Measurements from ENCODE around the gene TFR2.

The TFR2 gene

DNA sequence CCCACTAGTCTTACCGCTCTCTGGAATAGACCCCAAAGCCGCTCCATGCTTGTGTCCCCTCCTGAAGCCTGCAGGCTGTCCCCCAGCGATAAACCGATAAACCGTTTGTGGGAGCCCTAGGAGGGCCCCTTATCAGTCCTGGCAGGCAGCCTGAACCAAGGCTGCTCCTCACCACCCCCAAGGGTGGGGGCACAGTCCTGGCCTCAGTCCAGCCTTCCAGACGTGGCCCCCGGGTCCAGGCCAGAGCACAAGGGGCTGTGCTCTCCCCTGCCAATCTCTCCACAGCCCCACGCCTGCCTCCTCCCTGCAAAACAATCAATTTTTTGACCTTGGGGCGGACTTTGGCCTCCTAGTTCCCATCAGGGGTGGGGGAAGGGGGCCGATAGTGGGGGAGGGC, at the start of gene TFR2:
Gene TFR2, minus strand, starts transcription at position 90 of the 397 bp plus-strand sequence. Its CDS starts 43 bp downstream, at position 47.
- DNase-seq (ENCODE audit: low read depth in 2 of 2, low spot score in 1 of 2) = no peak

DNA sequence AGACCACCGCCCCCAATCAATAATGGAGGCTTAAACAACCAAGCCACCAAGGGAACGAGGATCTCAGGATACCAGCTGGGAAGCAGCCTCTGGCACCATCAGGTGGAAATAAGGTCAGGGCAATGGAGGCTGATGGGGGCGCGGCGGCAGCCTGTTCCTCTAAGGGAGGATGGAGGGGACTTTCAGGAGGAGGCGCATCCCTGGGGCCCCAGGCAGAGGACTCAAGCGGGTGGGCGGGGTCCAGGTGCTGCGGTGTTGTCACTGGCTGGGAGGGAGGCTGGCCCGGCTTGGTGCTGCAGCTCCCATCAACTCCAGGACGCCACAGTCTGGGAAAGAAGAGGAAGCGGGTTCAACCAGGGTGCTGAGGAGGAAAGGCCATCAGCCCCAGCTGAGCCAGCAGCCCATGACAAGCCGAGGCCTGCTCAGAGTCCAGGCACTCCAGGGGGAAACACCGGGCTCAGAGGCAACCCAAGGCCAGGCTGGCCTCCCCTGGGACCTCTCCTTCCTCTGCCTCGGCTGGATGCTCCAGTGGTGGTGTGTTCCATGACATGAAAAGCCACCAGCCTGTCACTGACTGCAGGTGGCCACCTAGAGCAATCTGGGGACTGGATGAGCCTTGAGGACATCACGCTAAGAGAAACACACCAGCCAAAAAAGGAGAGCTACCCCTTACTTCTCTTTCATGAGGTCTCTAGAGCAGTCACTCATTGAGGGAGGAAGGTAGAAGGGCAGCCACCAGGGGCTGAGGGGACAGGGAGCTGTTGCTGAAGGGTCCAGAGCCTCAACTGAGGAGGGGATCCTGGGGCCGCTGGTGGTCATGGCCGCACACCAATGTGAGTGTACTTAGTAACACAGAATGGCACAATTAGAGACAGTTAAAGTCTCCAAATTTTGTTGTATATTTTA, 48.1 kb upstream of the TFR2 start:
- DNase-seq (ENCODE audit: low read depth in 2 of 2, low spot score in 1 of 2) = no peak

DNA sequence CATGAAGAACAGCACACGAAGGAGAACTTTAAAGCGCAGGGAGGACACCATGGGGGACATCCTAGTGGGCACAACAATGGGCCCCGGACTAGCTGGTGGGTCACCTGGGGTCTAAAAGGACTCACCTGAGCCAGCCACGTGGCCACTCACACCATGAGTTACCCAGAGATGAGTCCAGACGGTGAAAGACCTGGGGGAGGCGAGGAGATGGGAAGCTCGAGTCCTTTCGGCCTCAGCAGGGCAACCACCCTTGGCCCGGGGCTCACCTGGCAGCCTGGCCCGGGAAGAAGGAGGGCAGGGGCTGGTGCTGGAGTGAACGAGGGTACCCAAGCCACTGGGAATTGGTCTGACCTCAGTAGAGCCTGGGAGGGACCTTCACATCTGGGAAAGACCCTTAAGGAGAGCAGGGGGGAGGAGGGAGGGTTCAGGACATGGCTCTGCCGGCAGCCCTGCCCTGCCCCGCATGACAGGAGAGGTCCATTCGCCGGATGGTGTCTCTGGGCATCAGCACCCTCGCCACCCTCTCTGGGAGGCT, 47.0 kb upstream of the TFR2 start:
- no peak for DNase-seq (ENCODE audit: low read depth in 2 of 2, low spot score in 1 of 2)

DNA sequence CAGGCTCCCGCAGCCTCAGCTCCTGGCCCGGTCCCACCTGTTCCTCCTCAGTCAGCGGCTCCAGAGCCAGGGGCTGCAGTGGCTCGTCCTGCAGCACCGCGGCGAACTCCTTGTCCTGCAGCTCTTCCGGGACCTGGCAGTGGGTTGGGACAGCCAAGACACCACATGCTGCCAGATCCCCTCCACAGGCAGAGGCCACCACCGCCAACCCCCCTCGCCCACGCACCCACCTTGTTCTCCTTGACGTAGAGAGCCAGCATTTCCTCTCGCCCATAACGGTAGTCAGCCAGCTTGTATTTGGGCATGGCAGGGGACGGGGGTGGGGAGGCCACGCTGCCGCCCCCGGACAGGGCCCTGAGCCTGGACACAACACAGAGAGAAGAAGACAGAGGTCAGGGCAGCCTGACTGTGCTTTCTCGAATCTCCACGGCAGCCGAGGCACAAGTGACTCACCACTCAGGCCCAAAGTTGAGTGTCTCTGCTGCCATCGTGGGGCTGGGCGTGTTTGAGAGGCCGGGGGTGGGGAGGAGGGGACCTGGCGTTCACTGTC, 46.5 kb upstream of the TFR2 start:
- no peak for DNase-seq (ENCODE audit: low read depth in 2 of 2, low spot score in 1 of 2)

DNA sequence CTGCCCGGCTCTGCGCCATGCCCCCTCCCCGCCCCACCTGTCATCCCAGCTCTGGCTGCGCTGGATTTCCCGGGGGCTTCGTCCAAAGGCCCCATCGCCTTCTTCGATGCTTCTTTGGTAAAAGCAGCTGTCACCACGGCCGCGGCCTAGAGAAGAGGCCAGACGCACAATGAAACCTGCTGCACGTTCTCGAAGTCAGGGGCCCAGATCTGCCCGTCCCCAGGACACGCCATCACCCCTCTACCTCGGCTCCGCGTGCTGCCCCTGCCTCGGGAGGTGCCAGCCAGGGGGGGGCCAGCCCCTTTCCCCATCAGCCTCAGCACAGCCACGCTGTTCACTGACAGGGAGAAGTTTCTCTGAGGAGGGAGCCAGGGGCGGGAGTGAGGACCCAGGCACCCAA, 45.9 kb upstream of the TFR2 start:
- no peak for DNase-seq (ENCODE audit: low read depth in 2 of 2, low spot score in 1 of 2)

DNA sequence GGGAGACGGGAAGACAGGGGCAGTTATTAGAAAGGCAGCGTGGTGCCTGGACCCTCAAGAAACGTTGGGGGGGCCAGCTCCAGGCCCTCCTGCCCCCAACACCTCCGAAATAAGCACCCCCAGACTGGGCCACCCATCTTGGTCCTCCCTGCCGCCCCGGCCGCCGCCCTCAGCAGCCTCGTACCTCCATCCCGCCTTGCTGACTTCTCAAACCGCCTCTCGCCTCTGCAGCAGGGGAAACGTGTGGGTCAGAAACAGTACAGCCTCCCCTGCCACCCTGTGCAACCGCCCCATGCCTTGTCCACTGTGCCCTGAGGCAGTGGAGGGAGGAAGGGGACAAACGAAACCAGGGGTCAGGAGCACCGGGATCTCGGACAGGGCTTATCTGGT, 45.5 kb upstream of the TFR2 start:
- DNase-seq (ENCODE audit: low read depth in 2 of 2, low spot score in 1 of 2) = no peak

DNA sequence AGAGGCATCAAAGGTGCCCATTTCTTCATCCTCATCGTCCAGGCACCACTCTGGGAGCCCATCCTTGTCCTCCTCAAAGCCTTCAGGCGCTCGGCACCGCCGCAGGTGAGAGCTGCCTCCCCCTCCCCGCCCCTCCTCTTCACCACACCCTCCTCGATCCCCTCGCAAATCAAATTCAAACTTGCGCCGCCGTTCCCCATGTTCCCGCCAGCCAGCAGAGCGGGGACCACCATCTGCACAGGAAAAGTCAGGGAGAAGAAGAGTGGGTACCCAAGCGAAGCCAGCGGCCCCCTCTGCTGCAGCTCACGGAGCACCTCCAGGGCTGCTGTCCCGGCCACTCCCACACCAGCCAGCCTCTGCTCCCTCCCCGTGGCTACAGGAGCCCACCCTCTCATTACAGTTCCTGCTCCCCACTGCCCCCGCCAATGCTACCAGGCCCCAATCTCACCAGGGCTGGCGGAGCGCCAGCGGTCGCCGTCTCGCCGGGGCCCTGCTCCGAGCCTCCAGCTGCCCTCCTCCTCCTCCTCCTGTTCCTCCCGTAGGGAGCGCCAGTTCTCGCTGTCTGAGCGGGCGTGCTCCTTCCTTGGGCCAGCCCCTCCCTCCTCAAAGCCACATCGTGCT, 45.0 kb upstream of the TFR2 start:
- no peak for DNase-seq (ENCODE audit: low read depth in 2 of 2, low spot score in 1 of 2)

DNA sequence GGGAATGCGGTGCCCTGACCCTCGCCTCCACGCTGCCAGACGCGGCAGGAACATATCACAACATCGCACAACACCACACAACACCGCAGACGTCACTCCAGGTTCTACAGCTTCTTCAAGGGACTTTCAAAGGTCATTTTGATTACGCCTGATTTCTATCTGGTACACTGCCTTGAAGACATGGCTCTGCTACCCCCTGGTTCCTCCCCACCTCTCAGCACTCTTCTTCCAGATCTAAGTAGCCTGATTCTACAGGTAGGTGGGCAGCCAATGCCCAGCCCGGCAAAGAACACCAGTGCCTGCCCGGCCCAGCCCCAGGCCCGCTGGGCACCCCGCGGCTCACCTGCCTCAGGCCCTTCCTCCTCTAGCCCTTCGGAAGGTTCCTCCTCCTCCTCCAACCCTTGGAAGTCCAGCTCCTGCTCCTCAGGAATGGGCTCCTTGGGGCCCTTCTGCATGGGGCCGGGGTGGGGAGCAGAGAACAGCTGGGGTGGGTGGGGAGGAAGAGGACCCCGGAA, 44.3 kb upstream of the TFR2 start:
- DNase-seq (ENCODE audit: low read depth in 2 of 2, low spot score in 1 of 2) = no peak

DNA sequence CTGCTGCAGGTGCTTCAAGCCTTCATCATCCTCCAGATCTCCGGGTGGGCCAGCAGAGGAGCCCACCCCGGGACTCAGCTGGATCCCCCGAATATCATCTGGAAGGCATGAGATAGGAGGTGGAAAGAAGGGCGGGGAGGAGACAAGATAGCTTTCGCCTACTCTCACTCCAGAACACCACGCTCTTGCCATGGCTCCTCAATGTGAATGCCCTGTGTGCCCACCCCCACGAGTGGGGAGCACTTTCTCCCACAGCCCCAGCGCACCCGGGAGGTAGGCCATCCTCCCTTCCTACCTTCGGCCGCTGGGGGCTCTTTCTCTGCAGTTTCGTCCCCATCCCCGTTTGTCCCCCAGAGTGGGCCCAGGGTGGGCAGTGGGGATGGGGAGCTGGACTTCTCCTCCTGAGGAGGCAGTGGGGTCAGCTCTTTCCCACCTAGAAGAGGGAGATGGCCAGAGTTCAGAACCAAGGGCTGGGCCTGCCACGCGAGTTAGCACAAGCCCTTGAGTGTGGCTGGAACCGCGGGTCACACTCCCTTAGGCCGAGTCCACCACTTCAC, 43.8 kb upstream of the TFR2 start:
- DNase-seq (ENCODE audit: low read depth in 2 of 2, low spot score in 1 of 2) = no peak

DNA sequence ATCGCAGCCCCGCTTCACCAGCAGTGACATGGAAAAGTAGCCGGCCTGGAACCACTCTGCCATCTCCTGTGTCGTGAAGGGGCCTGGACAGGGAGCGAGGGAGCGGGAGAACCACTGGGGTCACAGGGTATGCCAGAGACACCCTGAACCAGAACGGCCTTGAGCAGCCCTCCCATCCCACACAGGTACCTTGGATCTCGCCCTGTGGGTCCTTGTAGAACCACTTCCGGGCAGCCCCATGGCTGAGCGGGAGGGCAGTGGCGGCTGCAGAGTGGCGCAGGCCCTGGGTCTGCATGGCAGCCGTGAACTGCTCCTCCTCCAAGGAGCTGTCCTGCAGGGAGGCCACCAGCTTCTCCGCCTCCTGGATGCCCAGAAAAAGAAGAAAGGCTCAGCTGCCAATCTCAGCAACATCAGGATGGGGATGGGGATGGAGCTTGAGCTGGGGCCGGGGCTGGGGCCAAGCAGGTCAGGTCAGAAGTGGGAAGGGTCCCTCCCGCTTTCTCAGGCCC, 43.2 kb upstream of the TFR2 start:
- no peak for DNase-seq (ENCODE audit: low read depth in 2 of 2, low spot score in 1 of 2)

DNA sequence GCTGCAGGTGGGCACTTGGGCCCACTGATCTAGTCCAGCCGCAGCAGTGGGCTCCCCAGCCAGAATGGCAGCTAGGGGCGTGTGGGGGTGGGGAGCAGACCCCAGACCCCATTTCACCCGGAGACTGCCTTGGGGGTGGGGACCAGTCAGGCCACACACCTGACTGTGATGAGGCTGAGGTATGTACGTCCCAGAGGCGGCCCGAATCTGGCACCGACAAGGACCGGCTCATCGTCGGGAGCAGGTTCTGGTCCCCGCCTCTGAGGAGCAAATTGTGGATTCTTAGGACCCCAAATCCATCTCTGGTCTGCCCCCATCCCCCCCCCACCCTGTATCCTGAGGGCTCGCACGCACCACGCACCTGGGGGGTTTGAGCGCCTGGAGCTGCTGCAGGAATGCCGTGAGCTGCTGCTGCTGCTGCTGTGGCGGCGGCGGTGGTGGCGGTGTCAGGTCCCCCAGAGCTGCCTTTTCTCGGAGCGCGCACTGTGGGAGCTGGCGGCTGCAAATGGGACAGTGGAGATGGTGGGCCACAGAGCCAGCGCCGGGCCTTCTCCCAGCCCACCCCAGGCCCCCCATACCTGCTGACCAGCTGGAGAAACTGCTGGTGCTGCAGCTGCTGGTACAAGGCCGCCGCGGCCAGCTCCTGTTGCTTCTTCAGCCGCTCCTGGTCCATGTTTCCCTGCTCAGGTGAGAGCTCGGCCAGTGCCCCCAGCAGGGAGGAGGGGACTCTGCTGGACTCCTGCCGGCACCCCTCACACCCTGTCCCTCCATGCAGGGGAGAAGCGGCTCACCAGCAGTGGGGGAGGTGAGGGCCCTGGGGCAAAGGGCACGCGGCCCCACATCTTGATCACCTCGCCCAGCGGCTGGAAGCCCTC, 42.5 kb upstream of the TFR2 start:
- no peak for DNase-seq (ENCODE audit: low read depth in 2 of 2, low spot score in 1 of 2)

DNA sequence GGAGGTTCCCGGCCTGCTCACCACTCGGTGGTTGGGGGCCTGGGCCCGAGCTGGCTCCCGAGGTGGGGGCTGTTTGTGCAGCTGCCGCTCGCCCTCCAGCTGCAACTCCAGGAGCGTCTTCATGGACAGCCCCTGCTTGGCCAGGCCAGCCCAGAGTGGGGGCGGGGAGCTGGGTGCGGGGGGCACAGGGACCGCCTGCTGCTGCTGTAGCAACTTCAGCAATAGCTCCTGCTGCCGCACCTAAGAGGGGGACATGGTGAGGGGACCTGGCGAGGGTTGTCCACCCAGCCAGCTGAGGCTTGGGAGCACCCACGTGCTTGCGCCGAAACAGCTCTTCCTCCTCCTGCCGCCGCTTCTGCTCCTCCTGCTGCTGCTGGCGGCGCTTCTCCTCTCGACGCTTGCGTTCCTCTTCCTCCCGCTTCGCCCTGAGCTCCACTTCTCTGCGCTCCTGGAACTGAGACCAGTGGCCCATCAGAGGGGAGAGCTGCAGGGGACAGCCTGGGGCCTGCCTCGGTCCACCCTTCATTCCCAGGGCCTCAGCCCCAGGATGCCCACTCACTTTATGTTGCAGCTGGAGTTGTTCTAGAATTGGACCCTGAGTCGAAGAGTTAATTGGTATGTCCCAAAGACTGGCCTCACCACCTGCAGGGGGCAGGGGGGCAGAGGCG, 41.8 kb upstream of the TFR2 start:
- DNase-seq (ENCODE audit: low read depth in 2 of 2, low spot score in 1 of 2) = no peak

DNA sequence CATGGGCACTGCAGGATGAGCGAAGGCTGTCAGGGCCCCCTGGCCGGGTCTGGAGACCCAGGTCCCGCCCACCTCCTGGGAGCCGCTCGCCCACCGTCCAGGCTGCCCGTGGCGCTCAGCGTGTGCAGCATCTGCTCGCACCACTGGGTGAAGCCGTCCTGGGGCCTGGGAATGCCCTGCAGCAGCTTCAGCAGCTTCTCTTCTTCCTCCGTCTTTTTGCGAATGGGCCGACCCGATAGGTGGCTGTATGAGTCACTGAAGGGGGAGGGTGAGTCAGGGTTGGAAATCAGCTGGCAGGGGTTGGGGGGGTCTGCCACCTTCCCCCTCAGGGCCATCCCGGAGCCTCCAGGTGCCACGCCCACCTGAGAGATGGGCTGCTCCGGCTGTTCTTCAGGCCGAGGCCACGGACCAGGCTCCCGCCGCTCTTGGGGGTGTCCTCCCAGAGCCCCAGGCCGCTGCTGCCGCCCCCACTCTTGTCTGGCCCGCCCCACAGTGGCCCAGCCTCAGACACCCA, 40.9 kb upstream of the TFR2 start:
- DNase-seq (ENCODE audit: low read depth in 2 of 2, low spot score in 1 of 2) = no peak

DNA sequence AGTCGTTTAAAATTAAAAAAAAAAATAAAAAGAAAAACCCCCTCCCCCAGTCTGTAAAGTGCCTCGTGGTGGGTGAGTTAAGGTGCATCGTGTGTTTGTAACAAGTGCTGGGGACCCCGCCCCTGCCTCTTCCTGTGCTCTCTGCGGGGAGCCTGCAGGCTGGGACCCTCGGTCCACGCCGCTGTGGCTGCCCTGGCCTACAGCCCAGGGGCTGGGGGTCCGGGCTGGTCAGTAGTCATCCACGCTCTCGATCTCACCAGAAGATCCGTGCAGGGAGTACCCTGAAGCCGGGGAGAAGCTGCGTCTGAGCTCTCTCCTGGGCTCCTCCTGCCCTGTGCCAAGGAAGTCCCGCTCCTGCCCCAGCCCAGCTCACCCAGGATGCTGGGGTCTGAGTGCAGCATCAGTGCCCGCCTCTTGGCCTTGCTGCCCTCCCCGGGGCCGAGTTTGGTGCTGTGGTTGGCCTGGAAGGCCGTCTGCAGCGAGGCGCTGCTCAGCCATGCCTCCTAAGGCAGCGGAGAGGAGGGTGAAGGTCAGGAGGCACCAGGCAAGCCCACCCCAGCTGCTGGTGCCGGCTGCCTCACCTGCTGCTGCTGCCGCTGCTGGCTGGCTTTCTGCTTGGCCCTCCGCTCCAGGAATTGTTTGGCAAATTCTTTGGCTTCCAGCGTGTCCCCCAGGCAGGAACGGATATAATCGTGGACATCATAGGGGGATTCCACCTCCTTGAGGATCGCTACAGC, 40.3 kb upstream of the TFR2 start:
- DNase-seq (ENCODE audit: low read depth in 2 of 2, low spot score in 1 of 2) = no peak

DNA sequence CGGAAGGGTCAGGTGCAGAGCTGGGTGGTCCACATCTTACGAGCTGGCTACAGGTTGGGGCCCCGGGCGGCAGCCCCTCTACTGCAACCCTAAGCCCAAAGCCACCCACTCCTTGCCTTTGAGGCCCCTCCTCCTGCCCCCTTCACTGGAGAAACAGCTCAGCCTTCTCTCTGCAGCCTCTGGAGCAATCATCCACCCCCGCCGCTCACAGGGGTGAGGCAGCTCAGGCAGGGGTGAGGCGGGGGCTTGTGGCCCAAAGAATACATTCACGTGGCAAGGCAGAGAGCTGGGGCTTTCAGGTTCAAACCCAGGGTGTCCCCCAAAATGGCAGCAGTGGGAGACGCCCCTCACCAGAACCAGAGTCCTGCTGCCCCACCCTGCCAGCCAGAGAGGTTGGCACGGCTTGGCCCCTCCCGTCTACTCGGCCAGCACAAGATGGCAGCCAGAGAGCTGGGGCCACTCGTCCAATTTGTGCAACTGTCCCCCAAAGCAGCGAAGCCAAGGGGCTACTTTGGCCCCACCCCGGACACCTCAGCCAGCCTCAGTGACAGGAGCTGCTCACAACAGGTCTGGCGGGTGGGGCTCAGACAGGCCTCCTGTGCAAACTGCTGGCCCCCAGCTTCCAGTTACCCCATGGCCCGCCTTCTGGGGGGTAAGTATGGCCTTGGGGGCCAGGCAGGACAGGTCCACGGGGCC, 39.4 kb upstream of the TFR2 start:
- no peak for DNase-seq (ENCODE audit: low read depth in 2 of 2, low spot score in 1 of 2)

DNA sequence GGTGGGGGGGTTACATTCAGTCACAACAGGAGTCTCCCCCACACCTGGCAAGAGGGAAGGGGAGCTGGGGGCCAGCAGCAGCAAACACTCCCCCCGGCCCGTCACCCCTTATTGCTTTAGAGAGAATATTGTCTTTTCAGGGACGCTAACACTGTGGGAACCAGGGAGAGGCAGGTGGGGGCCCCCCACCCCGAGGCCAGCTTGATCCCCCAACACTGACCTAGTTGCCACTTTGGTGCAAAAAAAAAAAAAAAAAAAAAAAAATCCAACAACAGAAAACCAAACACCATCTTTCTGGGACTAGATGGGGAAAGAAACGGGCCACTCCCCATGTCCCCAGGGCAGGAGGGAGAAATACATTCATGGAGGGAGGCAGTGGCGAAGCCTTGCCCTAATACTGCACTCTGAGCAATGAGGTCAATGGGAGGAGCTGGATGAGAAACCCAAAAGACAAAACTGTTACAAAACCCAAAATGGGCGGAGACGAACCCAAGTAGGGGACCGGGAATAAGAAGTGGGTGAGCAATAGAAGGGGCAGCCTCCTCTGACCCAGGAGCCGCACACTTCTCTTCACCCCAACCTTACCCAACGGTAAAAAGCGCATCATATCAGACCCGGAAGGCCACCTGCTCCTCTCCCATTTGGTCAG, 38.7 kb upstream of the TFR2 start:
- DNase-seq (ENCODE audit: low read depth in 2 of 2, low spot score in 1 of 2) = no peak

DNA sequence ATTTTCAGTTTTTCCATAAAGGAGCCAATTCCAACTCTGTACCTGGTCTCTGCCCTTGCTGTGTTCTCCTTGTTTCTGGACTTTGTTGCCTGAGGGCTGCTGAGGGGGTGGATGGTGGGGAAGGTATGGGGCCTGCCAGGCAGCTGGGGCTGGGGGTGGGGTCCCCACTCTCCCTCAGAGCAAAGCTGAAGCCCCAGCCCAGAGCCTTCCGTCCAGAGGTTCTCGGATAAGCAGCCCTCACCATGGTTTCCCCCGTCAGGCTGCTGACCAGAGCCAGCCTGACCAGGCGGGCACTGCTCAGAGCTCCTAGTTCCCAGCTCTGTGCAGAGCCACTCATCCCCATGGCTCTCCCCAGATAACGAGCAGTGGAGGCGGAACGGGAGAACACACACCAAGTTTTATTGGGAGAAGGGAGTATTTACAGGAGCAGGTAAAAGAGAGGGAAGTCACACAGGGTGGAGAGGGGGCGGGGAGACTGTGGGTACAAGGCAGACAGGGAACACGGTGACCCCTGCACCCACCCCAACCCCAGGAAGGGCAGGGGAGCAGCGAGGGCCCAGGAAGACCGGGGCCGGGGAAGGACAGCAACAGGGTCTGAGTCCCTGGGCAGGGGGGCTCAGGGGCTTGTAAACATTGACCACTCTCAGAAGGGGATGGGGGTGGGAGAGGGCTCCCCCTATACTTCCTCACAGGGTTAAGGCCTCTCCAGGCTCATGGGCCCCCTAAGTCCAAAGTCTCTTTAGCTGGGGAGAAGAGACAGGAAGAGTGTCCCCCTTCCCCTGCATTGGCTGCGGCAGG, 38.0 kb upstream of the TFR2 start:
- no peak for DNase-seq (ENCODE audit: low read depth in 2 of 2, low spot score in 1 of 2)
